ENCODE results near the gene ADAP2. TPM values are rescaled to one million over a fixed set of nuclear protein-coding genes. Genes with fewer than 3 reads are reported as not detected.

The ADAP2 gene
- total RNA-seq, 4 donors from 2014 or later: 3.0 to 15.0 (median 9.4) TPM

- peaks cover 0 to 14% (median 4%) of the 10 kb centered on the region in 3 donors for H3K4me1 ChIP-seq
- DNase-seq: no peak
- intact Hi-C loops (cut with DNase I): no loop called here
- no peak overlapping the region for H3K27ac ChIP-seq
- no peak overlapping the region for H3K4me3 ChIP-seq
- H3K36me3 ChIP-seq: peaks cover 0 to 66% (median 0%) of the 10 kb centered on the region in 3 donors
- H3K27me3 ChIP-seq: no peaks in the 10 kb centered on the region
- no peaks in the 10 kb centered on the region for H3K9me3 ChIP-seq
- TF ChIP-seq POLR2A (IDR thresholded peaks at IDR 0.05) (no peak), CTCF (IDR thresholded peaks at IDR 0.05) (no peak)
- 85 to 93% methylated on average over 2 of the region's 2 CpGs for WGBS, 2 donors
These were observed 82.4 kb downstream of the ADAP2 start for GRCh38 chr17:31004160-31004559.

- Histone ChIP-seq H3K4me1 (peaks cover 0 to 16% (median 4%) of the 10 kb centered on the region in 3 donors), H3K36me3 (peaks cover 0 to 30% (median 0%) of the 10 kb centered on the region in 3 donors), H3K27me3 (no peaks in the 10 kb centered on the region), H3K9me3 (no peaks in the 10 kb centered on the region), H3K27ac (peak overlapping the region; percentile 72 to 93 (median 84)), H3K4me3 (peak overlapping the region; percentile 46 to 86 (median 64))
- TF ChIP-seq CTCF (IDR thresholded peaks at IDR 0.05): no peak
- no peak for TF ChIP-seq POLR2A (IDR thresholded peaks at IDR 0.05)
- intact Hi-C loops (cut with DNase I): no loop called here
- WGBS, 2 donors: 67 to 78% methylated on average over 7 to 8 of the region's 9 CpGs
- no peak for DNase-seq
These were observed 86.1 kb downstream of the ADAP2 start for GRCh38 chr17:31007695-31008373.

GRCh38 chr17:31008374-31009041 is 86.8 kb downstream of the ADAP2 start:
- 0% methylated on average over 3 to 11 of the region's 65 CpGs for WGBS, 2 donors

More at GRCh38 chr17:31008374-31009041, 86.8 kb downstream of the ADAP2 start:
- TF ChIP-seq POLR2A (IDR thresholded peaks at IDR 0.05) (peak in 1 of 4 donors; percentile 15), CTCF (IDR thresholded peaks at IDR 0.05) (no peak)
- H3K36me3 ChIP-seq: peaks cover 0 to 24% (median 0%) of the 10 kb centered on the region in 3 donors
- no peak for DNase-seq
- intact Hi-C loops (cut with DNase I): no loop called here
- peak overlapping the region; percentile 72 to 93 (median 84) for H3K27ac ChIP-seq
- H3K9me3 ChIP-seq: no peaks in the 10 kb centered on the region
- H3K4me1 ChIP-seq: peaks cover 0 to 16% (median 4%) of the 10 kb centered on the region in 3 donors
- peak overlapping the region; percentile 46 to 86 (median 64) for H3K4me3 ChIP-seq
- no peaks in the 10 kb centered on the region for H3K27me3 ChIP-seq

Small RNA genes within 50 kb of the gene (small RNA-seq; reads per million reads assigned to genes)
- gene AC138207.3 (0 reads per million in 4 donors), gene RN7SL138P (0 reads per million in 4 donors)

Other genes with a start within 250 kb of the ADAP2 start
- 10 to 100 TPM; 13.3 to 27.4 (median 20.4) TPM for gene CRLF3, start 97.3 kb upstream of the ADAP2 start, total RNA-seq
- 1 to 10 TPM; 2.5 to 6.7 (median 3.3) TPM for gene ATAD5, start 90.0 kb upstream of the ADAP2 start, total RNA-seq
- 10 to 100 TPM in 2 of 4 donors, 1 to 10 TPM in 2; 3.6 to 17.0 (median 9.2) TPM for gene TEFM, start 15.7 kb upstream of the ADAP2 start, total RNA-seq
- gene RNF135, start 49.1 kb downstream of the ADAP2 start, total RNA-seq: 10 to 100 TPM; 19.7 to 27.1 (median 21.9) TPM
- 10 to 100 TPM; 15.6 to 48.4 (median 26.9) TPM for gene NF1, start 173.0 kb downstream of the ADAP2 start, total RNA-seq